ENCODE results near the gene RER1.

RER1 gene

DNA sequence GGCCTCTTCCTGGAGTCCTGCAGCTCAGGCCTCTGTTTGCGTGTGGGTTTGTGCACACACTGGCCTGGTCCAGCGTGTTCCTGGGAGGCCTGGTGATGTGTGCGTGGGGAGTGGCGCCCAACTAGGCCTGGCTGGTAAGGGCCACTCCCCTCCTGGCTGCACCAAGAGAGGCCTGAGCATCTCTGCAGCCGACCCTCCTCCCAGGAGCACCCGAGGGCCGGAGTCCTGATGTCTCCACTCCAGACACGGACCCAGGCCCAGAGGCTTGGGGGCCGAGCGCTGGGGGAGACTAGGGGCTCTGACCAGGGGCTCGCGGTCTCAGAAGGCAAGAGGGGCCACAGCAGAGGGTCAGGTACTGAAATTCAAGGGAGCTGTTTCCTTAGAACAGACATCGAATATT is 33.6 kb upstream of the RER1 start:
- H3K4me1 ChIP-seq (ENCODE audit: insufficient read depth, low read length) = no peaks in the 10 kb centered on the region
- H3K27ac ChIP-seq (ENCODE audit: low read length) = no peak overlapping the region
- H3K9me3 ChIP-seq (ENCODE audit: insufficient read depth, low read length, severe bottlenecking) = no peaks in the 10 kb centered on the region
- H3K79me2 ChIP-seq (ENCODE audit: insufficient read depth, low read length) = no peaks in the 10 kb centered on the region
- no peak for TF ChIP-seq CTCF (IDR thresholded peaks at IDR 0.05; ENCODE audit: borderline replicate concordance, extremely low read depth, low read length, poor library complexity, severe bottlenecking)
- no peak for TF ChIP-seq EZH2 (IDR thresholded peaks at IDR 0.05; ENCODE audit: borderline replicate concordance, low read depth, low read length, severe bottlenecking)
- no peaks in the 10 kb centered on the region for H3K27me3 ChIP-seq (ENCODE audit: insufficient read depth, low read length, poor library complexity)
- ATAC-seq (ENCODE audit: insufficient read depth, low read depth) (no peak), DNase-seq (no peak)
- no peak overlapping the region for H2AFZ ChIP-seq (ENCODE audit: low read depth, low read length)
- no peak overlapping the region for H3K9ac ChIP-seq (ENCODE audit: low read depth, low read length)
- no peaks in the 10 kb centered on the region for H4K20me1 ChIP-seq (ENCODE audit: insufficient read depth, low read length)
- H3K4me3 ChIP-seq (ENCODE audit: low read depth in 1 of 2, low read length in 2 of 2) = no peak overlapping the region
- no peak overlapping the region for H3K4me2 ChIP-seq (ENCODE audit: insufficient read depth, low read length)
- H3K36me3 ChIP-seq (ENCODE audit: insufficient read depth, low read length) = no peaks in the 10 kb centered on the region

DNA sequence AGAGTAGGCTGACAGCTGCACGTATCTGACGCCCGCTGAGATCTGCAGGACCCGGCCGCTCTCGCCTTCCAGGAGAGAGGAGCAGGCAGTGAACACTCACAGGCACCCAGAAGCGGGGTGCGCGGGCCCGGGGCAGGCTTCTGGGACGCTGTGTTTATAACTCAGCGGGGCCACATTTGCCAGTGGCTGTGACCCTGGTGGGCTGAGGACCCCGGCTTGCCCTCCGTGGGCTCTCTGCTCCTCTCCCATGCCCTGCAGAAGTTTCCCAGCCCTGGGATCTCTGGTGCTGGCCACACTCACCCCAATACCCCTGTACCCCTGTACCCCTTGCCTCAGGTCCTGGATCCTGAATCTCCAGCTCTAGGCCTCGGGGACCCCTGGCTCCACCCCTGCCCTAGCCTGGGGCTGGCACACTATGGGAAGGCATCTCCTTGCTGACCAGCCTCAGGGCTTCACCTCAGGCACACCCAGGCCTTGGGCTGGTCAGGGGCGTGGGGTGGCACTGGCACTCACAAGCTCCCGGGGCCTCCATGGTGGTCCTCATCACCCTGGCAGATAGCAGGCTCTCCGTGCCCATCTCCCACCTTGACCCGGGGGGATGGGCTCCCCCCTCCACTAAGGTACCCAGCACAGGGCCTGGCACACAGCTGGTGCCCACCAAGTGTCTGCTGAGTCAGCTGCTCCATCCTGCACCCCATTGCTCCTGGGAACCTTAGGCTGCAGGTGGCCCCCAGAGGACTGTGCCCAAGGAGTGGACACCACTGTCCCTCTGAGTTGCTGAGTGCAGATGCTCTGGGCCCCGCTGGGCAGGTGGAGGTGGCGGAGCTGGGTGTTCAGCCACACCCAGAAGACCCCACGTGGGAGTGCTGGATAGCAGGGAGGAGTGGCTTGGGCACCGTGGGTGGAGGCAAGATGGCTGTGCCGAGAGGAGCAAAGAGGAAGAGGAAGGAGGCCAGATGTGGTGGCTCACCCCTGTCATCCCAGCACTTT is 32.7 kb upstream of the RER1 start:
- Histone ChIP-seq H3K79me2 (ENCODE audit: insufficient read depth, low read length) (no peaks in the 10 kb centered on the region), H2AFZ (ENCODE audit: low read depth, low read length) (no peak overlapping the region), H3K36me3 (ENCODE audit: insufficient read depth, low read length) (no peaks in the 10 kb centered on the region), H3K27me3 (ENCODE audit: insufficient read depth, low read length, poor library complexity) (no peaks in the 10 kb centered on the region), H3K9ac (ENCODE audit: low read depth, low read length) (no peak overlapping the region), H4K20me1 (ENCODE audit: insufficient read depth, low read length) (no peaks in the 10 kb centered on the region), H3K4me1 (ENCODE audit: insufficient read depth, low read length) (no peaks in the 10 kb centered on the region), H3K9me3 (ENCODE audit: insufficient read depth, low read length, severe bottlenecking) (no peaks in the 10 kb centered on the region), H3K4me2 (ENCODE audit: insufficient read depth, low read length) (no peak overlapping the region), H3K4me3 (ENCODE audit: low read depth in 1 of 2, low read length in 2 of 2) (no peak overlapping the region), H3K27ac (ENCODE audit: low read length) (no peak overlapping the region)
- no peak for DNase-seq
- no peak for ATAC-seq (ENCODE audit: insufficient read depth, low read depth)
- TF ChIP-seq CTCF (IDR thresholded peaks at IDR 0.05; ENCODE audit: borderline replicate concordance, extremely low read depth, low read length, poor library complexity, severe bottlenecking) = no peak
- no peak for TF ChIP-seq EZH2 (IDR thresholded peaks at IDR 0.05; ENCODE audit: borderline replicate concordance, low read depth, low read length, severe bottlenecking)

GRCh38 chr1:2360588-2361364 is 30.9 kb upstream of the RER1 start:
- no peak for DNase-seq

More at GRCh38 chr1:2360588-2361364, 30.9 kb upstream of the RER1 start:
- Histone ChIP-seq H3K27ac (ENCODE audit: low read length) (no peak overlapping the region), H3K4me3 (ENCODE audit: low read depth in 1 of 2, low read length in 2 of 2) (no peak overlapping the region), H3K4me2 (ENCODE audit: insufficient read depth, low read length) (no peak overlapping the region), H4K20me1 (ENCODE audit: insufficient read depth, low read length) (no peaks in the 10 kb centered on the region), H3K79me2 (ENCODE audit: insufficient read depth, low read length) (no peaks in the 10 kb centered on the region), H3K27me3 (ENCODE audit: insufficient read depth, low read length, poor library complexity) (no peaks in the 10 kb centered on the region), H2AFZ (ENCODE audit: low read depth, low read length) (no peak overlapping the region), H3K9ac (ENCODE audit: low read depth, low read length) (no peak overlapping the region), H3K4me1 (ENCODE audit: insufficient read depth, low read length) (no peaks in the 10 kb centered on the region), H3K9me3 (ENCODE audit: insufficient read depth, low read length, severe bottlenecking) (no peaks in the 10 kb centered on the region), H3K36me3 (ENCODE audit: insufficient read depth, low read length) (no peaks in the 10 kb centered on the region)
- no peak for TF ChIP-seq EZH2 (IDR thresholded peaks at IDR 0.05; ENCODE audit: borderline replicate concordance, low read depth, low read length, severe bottlenecking)
- TF ChIP-seq CTCF (IDR thresholded peaks at IDR 0.05; ENCODE audit: borderline replicate concordance, extremely low read depth, low read length, poor library complexity, severe bottlenecking) = no peak
- ATAC-seq (ENCODE audit: insufficient read depth, low read depth) = no peak
